GM18520 (cell line): ENCODE measurements around the gene FBLN5.
"Not testable (repeated sequence)": the region's sequence is repeated elsewhere in the genome, so short reads cannot be mapped to it uniquely, and the experiment has no call there.

ENCODE experiments used
- ATAC-seq: cut with Tn5 transposase; IDR thresholded peaks from one replicate; pipeline ENCODE4 v1.9.1; 2021; ENCODE audit not compliant: unreplicated experiment

The FBLN5 gene

GRCh38 chr14:91910196-91910595 is 37.3 kb downstream of the FBLN5 start:
- ATAC-seq: no peak

GRCh38 chr14:91906374-91906773 is 41.1 kb downstream of the FBLN5 start:
- ATAC-seq: no peak

DNA sequence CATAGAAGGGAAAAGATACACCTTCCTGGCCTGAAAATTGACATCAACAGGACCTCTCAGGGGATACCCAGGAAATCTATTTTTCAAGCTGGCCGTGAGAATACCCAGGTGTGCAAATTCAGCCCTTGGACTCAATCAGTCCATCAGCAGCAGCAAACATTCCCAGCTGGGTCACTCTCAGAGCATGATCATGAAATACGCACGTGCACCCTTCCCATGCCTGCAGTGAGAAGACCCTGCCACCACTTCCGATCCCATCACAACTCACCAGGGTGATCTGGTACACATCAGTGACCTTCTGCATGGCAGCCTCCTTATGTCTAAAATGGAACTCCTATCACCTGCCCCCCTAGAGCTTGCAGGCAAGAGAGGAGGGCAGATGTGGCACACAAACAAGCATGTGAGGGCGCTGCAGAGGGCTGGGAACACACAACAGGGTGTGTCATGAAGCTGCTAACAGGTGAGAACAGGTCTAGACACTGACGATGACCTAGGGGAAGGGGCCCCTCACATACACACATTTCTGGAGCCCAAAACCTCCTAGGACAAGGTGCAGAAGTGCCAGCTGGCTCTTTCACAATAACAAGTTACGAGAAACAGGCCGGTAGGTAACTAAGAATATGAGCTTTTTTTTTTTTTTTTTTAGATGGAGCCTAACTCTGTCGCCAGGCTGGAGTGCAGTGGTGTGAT is 42.4 kb downstream of the FBLN5 start:
- no peak for ATAC-seq

DNA sequence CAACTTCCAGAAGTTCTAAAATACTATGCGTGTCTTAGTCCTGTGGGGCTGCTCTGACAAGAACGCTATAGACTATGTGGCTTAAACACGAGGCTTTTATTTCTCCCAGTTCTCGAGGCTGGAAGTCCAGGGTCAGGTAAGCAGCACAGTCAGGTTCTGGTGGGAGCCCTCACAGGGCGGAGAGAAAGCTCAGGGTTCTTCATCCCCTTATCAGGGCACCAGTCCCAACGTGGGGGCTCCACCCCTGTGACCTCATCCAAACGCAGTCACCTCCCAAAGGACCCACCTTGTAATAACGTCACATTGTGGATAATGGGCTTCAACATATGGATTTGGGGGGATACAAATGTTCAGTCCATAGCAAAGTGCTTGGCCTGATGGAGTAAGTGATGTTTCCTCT is 43.0 kb downstream of the FBLN5 start:
- no peak for ATAC-seq

DNA sequence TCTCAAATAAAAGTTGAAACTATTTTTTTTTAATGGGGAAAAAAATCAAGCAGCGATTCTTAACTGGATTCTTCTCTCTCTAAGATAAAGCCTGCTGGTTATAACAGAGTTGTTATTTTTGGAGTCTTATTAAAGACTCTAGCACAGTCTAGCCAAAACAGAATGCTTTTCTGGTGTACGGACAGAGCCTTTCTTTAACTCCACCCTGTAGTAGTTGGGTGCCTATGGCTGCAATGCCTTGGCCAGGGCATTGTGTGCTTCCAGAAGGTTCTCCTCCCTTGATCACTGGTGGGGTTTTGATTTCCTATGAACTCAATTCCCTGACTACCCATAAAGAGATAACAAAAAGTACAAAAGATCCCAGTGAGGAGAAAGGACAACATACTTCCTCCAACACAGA is 44.4 kb downstream of the FBLN5 start:
- no peak for ATAC-seq

GRCh38 chr14:91902336-91902735 is 45.2 kb downstream of the FBLN5 start:
- no peak for ATAC-seq

DNA sequence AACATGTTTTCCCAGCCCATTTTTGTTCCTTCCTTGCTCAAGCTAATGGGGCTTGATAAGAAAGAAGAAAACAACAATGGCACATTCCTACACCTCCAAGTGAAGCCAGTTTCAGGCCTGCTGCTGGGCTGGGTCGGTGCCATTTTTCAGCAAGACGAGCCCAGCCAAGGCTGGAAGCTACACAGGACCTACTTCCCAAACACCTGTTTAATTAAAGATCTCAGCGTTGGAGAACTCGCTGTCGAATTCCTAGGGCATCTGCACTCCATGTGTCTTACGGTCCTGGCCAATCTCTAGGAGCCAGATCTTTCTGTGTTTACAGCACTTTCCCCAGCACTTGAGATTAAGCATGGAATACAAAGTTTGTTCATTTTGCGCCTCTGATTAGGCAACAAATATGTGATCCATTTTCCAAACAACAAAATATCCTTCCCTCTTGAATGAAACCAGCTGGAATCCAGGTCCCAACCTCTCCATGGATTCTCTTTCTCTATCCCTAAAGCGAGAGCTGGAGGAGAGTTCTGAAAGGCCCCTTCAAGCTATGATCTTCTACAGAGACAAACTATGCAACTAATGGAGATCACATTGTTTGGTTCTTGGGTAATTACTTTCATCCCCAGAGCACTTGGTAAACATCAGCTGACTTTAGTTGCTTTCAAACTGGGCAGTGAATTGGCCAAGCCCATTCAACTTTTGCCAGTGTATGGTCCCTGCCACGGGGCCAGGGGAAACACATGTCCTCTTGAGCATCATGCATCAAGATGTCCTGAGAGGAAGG is 45.9 kb downstream of the FBLN5 start:
- ATAC-seq: no peak

- no peak for ATAC-seq
These were observed 47.7 kb downstream of the FBLN5 start for GRCh38 chr14:91899806-91900205.

GRCh38 chr14:91899213-91899612 is 48.3 kb downstream of the FBLN5 start:
- no peak for ATAC-seq

- ATAC-seq: no peak
These were observed 49.1 kb downstream of the FBLN5 start for GRCh38 chr14:91898372-91898771.

DNA sequence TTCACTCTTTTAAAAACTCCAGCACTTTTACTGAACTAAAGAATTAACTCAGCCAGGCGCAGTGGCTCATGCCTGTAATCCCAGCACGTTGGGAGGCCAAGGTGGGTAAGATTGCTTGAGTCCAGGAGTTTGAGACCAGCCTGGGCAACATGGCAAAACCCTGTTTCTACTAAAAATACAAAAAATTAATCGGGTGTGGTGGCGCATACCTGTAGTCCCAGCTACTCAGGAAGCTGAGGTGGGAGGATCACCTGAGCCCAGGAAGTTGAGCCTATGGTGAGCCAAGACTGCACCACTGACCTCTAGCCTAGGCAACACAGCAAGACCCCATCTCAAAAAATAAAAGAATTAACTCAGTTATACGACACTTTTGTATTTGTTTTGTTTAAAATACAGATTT is 49.8 kb downstream of the FBLN5 start:
- not testable (repeated sequence) for ATAC-seq

DNA sequence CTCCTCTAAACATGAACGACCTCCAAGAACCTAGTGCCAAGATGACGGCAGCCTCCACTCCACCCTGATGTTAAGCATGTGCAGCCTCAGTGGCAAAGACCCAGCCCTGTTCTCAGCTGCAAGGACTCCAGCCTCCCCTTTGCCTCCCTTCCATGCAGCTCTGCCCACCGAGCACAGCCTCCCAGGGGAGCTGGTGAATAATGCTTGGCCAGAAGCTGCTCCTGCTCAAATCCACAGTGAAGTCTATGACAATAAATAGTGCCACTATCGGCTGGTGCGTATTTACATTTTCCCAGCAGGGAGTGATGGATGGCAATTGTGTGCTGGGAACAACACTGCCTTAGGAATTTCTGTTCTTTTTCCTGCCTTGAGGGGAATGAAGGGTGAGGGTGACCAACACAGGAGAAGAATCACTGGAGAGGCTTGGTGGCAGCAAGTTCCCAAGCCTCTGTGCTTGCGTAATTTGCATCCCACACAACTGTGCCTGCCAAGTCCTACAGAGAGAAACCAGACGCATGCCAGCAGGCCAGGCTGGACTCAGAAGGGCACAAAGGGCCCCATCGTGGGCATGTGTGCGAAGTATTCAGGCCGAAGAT is 50.3 kb downstream of the FBLN5 start:
- no peak for ATAC-seq

DNA sequence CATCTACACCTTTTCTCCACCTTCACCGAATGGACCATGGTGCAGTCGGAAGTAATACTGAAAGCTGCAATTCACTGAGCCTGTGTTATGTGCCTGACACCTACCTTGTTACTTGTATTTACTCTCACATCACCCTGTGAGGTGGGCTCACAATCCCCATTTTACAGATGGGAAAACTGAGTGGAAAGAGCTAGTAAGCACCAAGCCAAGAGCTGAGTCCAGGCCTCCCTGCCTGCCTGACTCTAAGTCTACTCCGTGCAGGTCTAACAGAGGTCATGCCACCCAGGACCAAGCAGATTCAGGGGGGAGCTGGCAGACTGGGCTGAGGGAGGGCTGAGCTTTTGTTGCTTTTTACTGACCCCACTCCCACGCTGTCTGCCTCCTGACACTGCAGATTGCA is 51.1 kb downstream of the FBLN5 start:
- no peak for ATAC-seq

DNA sequence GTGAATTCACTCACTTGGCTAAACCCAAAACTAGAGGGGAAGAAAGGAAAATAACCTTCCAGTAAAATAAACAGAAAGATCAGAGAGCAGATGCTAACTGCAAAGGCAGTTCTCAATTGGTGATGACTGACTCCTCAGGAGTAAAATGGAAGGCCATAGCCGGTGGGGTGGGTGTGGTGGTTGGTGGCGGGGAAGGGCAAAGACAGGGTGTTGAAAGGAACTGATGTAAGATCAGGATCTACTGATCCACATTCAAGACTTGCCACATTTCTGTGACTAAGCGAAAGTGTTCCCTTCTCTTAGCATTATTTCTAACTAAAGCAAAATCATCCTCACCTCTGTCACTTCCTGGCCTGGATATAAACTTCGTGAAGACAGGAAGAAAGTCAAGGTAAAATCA is 53.8 kb downstream of the FBLN5 start:
- no peak for ATAC-seq

- ATAC-seq: no peak
These were observed 54.5 kb downstream of the FBLN5 start for GRCh38 chr14:91893007-91893406.

GRCh38 chr14:91891721-91892220 is 55.7 kb downstream of the FBLN5 start:
- no peak for ATAC-seq

DNA sequence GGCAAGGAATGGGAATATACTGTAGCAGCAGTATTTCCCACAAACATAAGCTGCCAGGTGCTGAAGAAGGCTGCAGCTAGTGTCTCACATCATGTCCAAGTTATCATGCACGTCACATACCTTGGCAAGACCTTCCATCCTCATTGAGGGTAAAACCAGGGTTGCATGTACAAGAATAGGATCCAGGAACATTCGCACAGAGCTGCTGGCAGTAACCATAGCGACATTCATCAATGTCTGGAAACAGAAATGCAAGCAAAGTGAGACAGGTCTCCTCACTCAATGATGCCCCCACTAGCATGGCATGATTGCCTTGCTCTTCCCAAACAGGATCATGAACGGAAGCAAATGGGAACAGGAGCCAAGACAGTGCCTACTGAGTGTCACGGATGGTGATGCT is 56.4 kb downstream of the FBLN5 start:
- no peak for ATAC-seq

- no peak for ATAC-seq
These were observed 57.2 kb downstream of the FBLN5 start for GRCh38 chr14:91890291-91890749.

- no peak for ATAC-seq
These were observed 57.9 kb downstream of the FBLN5 start for GRCh38 chr14:91889477-91890211.

DNA sequence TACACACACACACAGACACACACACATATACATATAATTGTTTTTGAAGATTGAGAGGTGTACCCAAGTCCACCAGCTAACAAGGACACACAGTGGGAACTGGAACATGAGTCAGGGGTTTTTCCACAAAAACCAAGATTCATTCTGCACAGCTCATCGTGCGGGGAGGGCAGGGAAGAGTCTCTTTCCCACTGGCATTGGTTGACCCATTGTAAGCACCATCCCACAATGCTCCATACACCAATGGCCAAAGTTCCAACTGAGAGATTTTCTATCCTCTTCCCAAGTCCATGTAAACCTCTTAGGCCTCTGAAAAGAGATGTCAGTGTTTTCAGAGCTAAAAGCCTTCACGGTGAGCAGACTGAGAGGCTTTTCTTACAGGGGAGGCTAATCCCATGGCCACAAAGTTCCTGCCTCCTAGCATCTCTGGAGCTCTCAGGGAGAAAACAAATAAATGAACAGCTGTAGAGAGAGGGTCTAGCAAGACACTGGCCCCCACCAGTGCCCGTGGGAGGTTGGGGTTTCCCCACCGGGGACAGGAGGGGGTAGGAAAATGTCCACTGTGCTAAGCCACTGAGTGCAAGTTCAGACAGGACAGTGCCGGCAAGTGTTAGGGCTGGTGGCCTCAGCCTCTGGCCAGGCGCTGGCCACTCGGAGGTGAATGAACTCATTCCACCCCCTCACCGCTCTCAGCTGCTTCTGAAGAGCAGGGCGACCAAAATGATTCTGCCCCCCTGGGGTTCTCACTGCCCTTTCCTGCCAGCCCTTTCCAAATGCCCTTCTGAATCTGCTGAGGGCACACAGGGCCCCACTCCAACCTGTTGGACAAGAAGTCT is 58.6 kb downstream of the FBLN5 start:
- no peak for ATAC-seq
